OCI-LY1 (cell line): ENCODE results near the gene RGS8.

ENCODE experiments used
- CTCF ChIP-seq: fragments of 200-600 bp; sonication (generic), shearing (Covaris generic); IDR thresholded peaks from 2 replicates; pipeline ENCODE4 v1.5.1; 2017; ENCODE audit warnings: mild to moderate bottlenecking, antibody characterized with exemption, low read length, moderate library complexity, mixed read lengths
- EZH2 ChIP-seq: fragments of 200-600 bp; sonication (generic), shearing (Covaris generic); IDR thresholded peaks from 2 replicates; pipeline ENCODE4 v1.8.0; 2017; ENCODE audit warnings: borderline replicate concordance, mixed run types, mild to moderate bottlenecking, antibody characterized with exemption, low read length, moderate library complexity, mixed read lengths

GRCh38 chr1:182653986-182654385, 30.4 kb downstream of the RGS8 start:
- TF ChIP-seq EZH2 = no peak
- TF ChIP-seq CTCF = no peak
